Activated T-cell treated with anti-CD3 and anti-CD28 coated beads, Interleukin-2, amount 50 U/mL, for 24 hours (primary cell): Measurements from ENCODE around the gene ATOH1.

ENCODE experiments used
- DNase-seq: peaks from one replicate; pipeline ENCODE4 v3.0.0-alpha.2; 2020
- H3K27ac Mint-ChIP-seq: 2 replicates; pipeline ENCODE4 v1.8.0; 2020; ENCODE audit warnings: mild to moderate bottlenecking, mixed read lengths
- H3K27me3 Mint-ChIP-seq: 2 replicates; pipeline ENCODE4 v1.8.0; 2020; ENCODE audit warnings: mixed read lengths
- H3K36me3 Mint-ChIP-seq: 2 replicates; pipeline ENCODE4 v1.8.0; 2020; ENCODE audit warnings: low read depth, mixed read lengths
- H3K4me1 Mint-ChIP-seq: 2 replicates; pipeline ENCODE4 v1.8.0; 2020; ENCODE audit warnings: low read depth, mixed read lengths
- H3K4me3 Mint-ChIP-seq: 2 replicates; pipeline ENCODE4 v1.8.0; 2020; ENCODE audit warnings: mild to moderate bottlenecking, moderate library complexity, mixed read lengths
- H3K9me3 Mint-ChIP-seq: 2 replicates; pipeline ENCODE4 v1.8.0; 2020; ENCODE audit warnings: mixed read lengths

ATOH1 gene

DNA sequence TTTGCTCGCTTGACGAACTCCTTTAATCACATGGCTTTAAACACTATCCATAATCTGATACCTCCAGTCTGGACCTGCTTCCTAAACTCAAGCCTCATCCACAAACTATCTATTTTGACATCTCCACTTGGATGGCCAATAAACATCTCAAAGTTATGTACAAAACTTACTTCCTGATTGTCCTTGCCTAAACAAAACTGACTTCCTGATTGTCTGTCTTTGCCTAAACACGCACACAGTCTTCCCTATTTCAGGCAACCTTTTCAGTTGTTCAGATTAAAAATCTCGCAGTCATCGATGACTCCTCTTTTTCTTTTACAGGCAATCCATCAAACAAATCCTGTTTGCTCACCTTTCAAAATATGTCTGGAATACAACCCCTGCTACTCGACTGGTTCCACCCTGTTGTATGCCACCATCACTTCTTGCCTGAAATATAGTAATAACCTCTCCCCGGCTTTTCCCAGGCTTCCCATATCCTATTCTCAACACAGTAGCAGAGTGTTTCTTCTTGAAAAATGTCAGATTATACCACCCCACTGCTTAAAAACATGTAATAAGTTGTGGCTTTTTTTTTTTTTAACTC, 39.0 kb downstream of the ATOH1 start:
- no peak for DNase-seq

DNA sequence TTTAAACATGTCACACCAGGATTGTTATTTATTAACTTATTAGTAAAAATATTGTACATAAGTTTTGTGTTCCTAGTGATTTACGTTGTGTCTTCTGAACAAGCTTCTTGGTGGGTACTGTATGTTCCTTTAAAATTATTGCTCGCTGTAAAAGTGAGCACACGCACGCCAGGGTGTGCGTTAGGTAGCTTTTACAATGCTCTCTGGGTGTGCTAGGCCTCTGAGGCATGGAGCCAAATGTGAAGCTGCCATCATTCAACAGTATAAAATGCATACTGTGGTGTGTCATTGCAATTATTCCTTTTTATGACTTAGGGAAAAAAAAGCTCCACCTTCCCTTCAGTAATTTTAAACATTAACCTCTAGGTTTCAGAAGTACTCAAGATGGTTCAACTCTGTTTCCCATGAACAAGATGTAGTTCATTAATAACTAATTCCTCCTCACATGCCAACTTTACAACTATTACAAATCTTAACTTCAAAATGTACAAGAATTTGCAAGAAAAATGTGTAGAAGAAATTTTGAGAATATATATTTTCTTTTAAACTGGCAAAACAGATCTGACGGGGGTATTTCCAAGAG, 42.4 kb downstream of the ATOH1 start:
- H3K27ac Mint-ChIP-seq = no peak overlapping the region
- DNase-seq = no peak
- H3K9me3 Mint-ChIP-seq = peaks cover 2% of the 10 kb centered on the region
- H3K27me3 Mint-ChIP-seq = no peaks in the 10 kb centered on the region
- H3K36me3 Mint-ChIP-seq = no peaks in the 10 kb centered on the region
- no peak overlapping the region for H3K4me3 Mint-ChIP-seq
- no peaks in the 10 kb centered on the region for H3K4me1 Mint-ChIP-seq

More for the DNA sequence above, 39.0 kb downstream of the ATOH1 start:
- no peaks in the 10 kb centered on the region for H3K36me3 Mint-ChIP-seq
- H3K9me3 Mint-ChIP-seq = peaks cover 2% of the 10 kb centered on the region
- no peak overlapping the region for H3K27ac Mint-ChIP-seq
- no peaks in the 10 kb centered on the region for H3K4me1 Mint-ChIP-seq
- no peaks in the 10 kb centered on the region for H3K27me3 Mint-ChIP-seq
- no peak overlapping the region for H3K4me3 Mint-ChIP-seq

- Mint-ChIP-seq H3K27me3 (no peaks in the 10 kb centered on the region), H3K27ac (no peak overlapping the region), H3K4me1 (no peaks in the 10 kb centered on the region), H3K4me3 (no peak overlapping the region), H3K9me3 (no peaks in the 10 kb centered on the region), H3K36me3 (no peaks in the 10 kb centered on the region)
- no peak for DNase-seq
Measured at GRCh38 chr4:93876754-93877153, 48.2 kb downstream of the ATOH1 start.

- Mint-ChIP-seq H3K4me1 (no peaks in the 10 kb centered on the region), H3K4me3 (no peak overlapping the region), H3K9me3 (no peaks in the 10 kb centered on the region), H3K36me3 (no peaks in the 10 kb centered on the region), H3K27ac (no peak overlapping the region), H3K27me3 (no peaks in the 10 kb centered on the region)
- DNase-seq = no peak
Measured at GRCh38 chr4:93878566-93878965, 50.0 kb downstream of the ATOH1 start.

- Mint-ChIP-seq H3K36me3 (no peaks in the 10 kb centered on the region), H3K9me3 (no peaks in the 10 kb centered on the region), H3K4me3 (no peak overlapping the region), H3K4me1 (no peaks in the 10 kb centered on the region), H3K27ac (no peak overlapping the region), H3K27me3 (no peaks in the 10 kb centered on the region)
- no peak for DNase-seq
Measured at GRCh38 chr4:93879919-93880318, 51.4 kb downstream of the ATOH1 start.
